Epithelial cell of proximal tubule (primary cell): ENCODE measurements around the gene ACVRL1. TPM values are rescaled to one million over a fixed set of nuclear protein-coding genes. Genes with fewer than 3 reads are reported as not detected.

ENCODE experiments used
- DNase-seq: peaks from one replicate; pipeline ENCODE4 v3.0.0-alpha.2; 2011; ENCODE audit warnings: low read depth
- H3K4me3 ChIP-seq: 2 replicates; pipeline ENCODE4 v1.5.1; 2011; ENCODE audit warnings: low read depth, mild to moderate bottlenecking, low read length
- total RNA-seq: library from RNA; depleted of rRNA; stranded (reverse); fragments of >200 nt; gene quantifications from 2 replicates; pipeline ENCODE4 v1.2.3, GENCODE V29; 2015
- TF ChIP-seq, protein P1 (sequence below): conservative IDR thresholded peaks from 2 replicates; pipeline ENCODE4 v1.5.1; 2012; ENCODE audit warnings: low read depth, mild to moderate bottlenecking, low read length

The ACVRL1 gene
- total RNA-seq, 1 donor from 2014 or later = 3.6 TPM

- TF ChIP-seq, protein P1, sequence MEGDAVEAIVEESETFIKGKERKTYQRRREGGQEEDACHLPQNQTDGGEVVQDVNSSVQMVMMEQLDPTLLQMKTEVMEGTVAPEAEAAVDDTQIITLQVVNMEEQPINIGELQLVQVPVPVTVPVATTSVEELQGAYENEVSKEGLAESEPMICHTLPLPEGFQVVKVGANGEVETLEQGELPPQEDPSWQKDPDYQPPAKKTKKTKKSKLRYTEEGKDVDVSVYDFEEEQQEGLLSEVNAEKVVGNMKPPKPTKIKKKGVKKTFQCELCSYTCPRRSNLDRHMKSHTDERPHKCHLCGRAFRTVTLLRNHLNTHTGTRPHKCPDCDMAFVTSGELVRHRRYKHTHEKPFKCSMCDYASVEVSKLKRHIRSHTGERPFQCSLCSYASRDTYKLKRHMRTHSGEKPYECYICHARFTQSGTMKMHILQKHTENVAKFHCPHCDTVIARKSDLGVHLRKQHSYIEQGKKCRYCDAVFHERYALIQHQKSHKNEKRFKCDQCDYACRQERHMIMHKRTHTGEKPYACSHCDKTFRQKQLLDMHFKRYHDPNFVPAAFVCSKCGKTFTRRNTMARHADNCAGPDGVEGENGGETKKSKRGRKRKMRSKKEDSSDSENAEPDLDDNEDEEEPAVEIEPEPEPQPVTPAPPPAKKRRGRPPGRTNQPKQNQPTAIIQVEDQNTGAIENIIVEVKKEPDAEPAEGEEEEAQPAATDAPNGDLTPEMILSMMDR = no peak
- H3K4me3 ChIP-seq = no peak overlapping the region
- DNase-seq = no peak
Observed at GRCh38 chr12:51920046-51920445, 12.7 kb downstream of the ACVRL1 start.

GRCh38 chr12:51921017-51921725 is 13.9 kb downstream of the ACVRL1 start:
- no peak overlapping the region for H3K4me3 ChIP-seq
- DNase-seq = no peak
- TF ChIP-seq, protein P1 = no peak

DNA sequence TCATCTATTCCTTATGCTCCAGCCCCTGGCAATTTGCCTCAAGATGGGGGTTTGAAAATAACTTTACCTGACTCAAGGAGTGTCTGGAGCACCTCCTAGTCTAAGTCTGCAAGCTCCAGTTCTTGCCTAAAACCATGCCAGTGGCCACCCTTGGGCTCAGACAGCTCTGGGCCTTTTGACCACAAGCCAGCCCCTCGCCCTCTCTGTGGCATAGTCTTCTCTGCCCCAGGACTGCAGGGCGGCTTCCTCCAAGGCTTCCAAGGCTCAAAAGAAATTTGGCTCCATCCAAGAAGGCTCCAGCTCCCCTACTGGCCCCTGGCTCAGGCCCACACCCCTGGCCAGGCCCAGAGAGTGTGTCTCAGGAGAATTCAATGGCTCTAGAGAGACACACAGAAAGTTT is 14.8 kb downstream of the ACVRL1 start:
- TF ChIP-seq, protein P1 = no peak
- DNase-seq = no peak
- H3K4me3 ChIP-seq = no peak overlapping the region

GRCh38 chr12:51922762-51923505 is 15.6 kb downstream of the ACVRL1 start:
- DNase-seq = no peak
- TF ChIP-seq, protein P1 = no peak
- peak overlapping the region; percentile 21 for H3K4me3 ChIP-seq

DNA sequence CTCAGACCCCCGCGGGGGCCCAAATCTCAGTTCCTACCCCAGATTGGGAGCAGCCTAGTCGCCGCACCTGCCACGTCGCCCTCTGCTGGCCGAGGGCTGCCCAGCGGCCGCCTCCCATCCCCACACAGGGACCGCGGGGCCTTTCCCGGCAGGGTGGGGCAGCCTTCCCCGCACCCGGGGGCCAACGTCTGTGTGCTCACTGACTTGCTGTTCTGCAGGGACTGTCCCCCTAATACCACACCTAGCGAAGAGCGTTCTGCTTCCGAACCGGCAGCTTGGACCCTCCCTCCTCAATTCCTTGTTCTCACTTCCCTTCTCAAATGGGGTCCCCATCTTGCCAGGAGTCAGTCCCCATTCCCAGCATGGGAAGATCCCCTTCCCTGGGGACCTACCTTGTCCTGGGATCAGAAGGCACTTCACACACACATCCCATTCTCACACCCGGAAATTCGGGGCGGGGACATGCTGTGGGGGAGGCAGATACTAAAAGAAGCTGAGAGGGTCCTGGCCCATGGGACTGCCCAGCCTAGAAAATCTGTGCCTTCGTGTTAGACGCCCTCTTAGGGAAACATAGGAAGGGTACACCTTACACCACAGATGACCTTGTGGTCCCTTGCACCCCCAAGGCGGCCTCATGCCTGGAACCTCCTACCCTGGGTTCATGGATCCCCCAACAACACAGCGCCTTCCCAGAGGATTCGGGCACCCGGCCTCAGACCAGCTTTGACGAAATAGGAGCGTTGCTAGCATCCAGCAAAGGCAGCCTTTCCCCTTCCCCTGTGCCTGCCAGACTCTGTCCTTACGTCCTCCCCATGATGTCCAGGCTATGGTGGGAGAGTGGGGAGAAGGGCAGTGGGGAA is 16.4 kb downstream of the ACVRL1 start:
- DNase-seq = no peak
- H3K4me3 ChIP-seq = peak overlapping the region; percentile 21
- TF ChIP-seq, protein P1 = peak; percentile 85

DNA sequence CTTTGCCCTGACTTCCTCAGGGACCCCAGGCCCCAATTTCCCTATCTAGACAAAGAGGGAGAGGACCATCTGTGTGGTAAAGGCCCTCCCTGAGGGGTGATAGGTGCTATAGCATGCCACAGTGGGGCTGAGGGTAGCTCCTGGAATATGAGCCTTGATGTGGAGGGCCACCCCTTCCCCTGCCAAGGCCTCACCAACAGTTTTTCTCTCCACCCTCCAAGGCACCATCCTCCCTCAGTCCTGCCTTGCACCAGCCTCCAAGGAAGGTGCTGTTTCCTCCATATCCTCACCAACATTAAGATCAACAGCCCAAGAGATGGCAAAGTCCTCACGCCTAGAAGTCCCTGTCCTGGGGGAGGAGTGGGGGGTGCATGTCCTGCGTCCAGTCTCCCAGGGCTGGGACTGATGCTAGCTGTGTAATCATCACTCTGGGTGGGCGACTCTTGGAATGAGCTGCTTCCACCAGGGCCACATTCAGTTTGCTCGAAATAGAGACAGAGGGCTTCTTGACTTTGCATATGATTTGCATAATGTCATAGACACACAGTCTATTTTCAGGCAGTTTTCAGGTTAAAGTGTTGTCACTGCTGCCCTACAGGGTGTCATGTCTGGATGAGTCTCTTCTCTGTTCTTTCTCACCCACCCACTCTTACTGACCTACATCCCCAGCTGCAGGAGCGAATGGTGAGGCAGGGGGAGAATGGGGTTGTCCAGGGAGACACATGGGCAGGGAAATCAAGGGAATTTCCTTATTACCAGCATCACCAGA is 17.4 kb downstream of the ACVRL1 start:
- DNase-seq = no peak
- TF ChIP-seq, protein P1 = no peak
- no peak overlapping the region for H3K4me3 ChIP-seq
